Epithelial cell of esophagus (primary cell): ENCODE results near the gene CLSTN3.

Experiments
- DNase-seq: peaks from one replicate; pipeline ENCODE4 v3.0.0; 2010; ENCODE audit warnings: low read depth
- H3K4me3 ChIP-seq: 2 replicates; pipeline ENCODE4 v1.5.1; 2011; ENCODE audit warnings: mild to moderate bottlenecking, low read length, control low read depth
- CTCF ChIP-seq: IDR thresholded peaks from 2 replicates; pipeline ENCODE4 v1.5.1; 2011; ENCODE audit warnings: low read depth, mild to moderate bottlenecking, low read length, control low read depth, inconsistent platforms; ENCODE audit not compliant: insufficient read depth; ENCODE audit errors: missing control alignments

CLSTN3 gene

GRCh38 chr12:7096979-7097378 lies 33.2 kb upstream of the CLSTN3 start:
- no peak for TF ChIP-seq CTCF
- DNase-seq = no peak
- H3K4me3 ChIP-seq = no peak overlapping the region

GRCh38 chr12:7099290-7099996 lies 30.7 kb upstream of the CLSTN3 start:
- TF ChIP-seq CTCF = no peak
- no peak overlapping the region for H3K4me3 ChIP-seq
- no peak for DNase-seq

- no peak for TF ChIP-seq CTCF
These were observed 29.9 kb upstream of the CLSTN3 start for GRCh38 chr12:7100239-7100638.

GRCh38 chr12:7101047-7101693 lies 29.0 kb upstream of the CLSTN3 start:
- H3K4me3 ChIP-seq = no peak overlapping the region
- DNase-seq = no peak
- TF ChIP-seq CTCF = no peak

More at GRCh38 chr12:7100239-7100638, 29.9 kb upstream of the CLSTN3 start:
- no peak overlapping the region for H3K4me3 ChIP-seq
- DNase-seq = no peak

- TF ChIP-seq CTCF = no peak
- no peak overlapping the region for H3K4me3 ChIP-seq
- no peak for DNase-seq
These were observed 28.5 kb upstream of the CLSTN3 start for GRCh38 chr12:7101694-7102131.

GRCh38 chr12:7102582-7102981 lies 27.6 kb upstream of the CLSTN3 start:
- no peak overlapping the region for H3K4me3 ChIP-seq
- no peak for DNase-seq
- TF ChIP-seq CTCF = no peak
